Frontal cortex (tissue), 4 donors: ENCODE data around the gene CCDC82. TPM values are rescaled to one million over a fixed set of nuclear protein-coding genes. Genes with fewer than 3 reads are reported as not detected.

Source experiments
- DNase-seq, 2 donors: peaks; one replicate each; pipeline ENCODE4 v3.0.0; 2012; ENCODE audit warnings: low spot score in 2 of 2
- FAIRE-seq: peaks from 2 replicates; lab custom pipeline; 2012; peaks lifted over from hg19 to GRCh38; lab: Jason Lieb, UNC
- total RNA-seq: library from RNA; depleted of rRNA; stranded (reverse); fragments of >200 nt; gene quantifications from one replicate; pipeline ENCODE4 v1.2.3, GENCODE V29; 2014
- donor health status: control.
- donor health status: control.
- donor health status: control.

CCDC82 gene
- total RNA-seq, 1 donor from 2014 or later = 50.5 TPM

GRCh38 chr11:96366024-96366423 lies 23.7 kb downstream of the CCDC82 start:
- FAIRE-seq (no peak), DNase-seq (no peak)

GRCh38 chr11:96365493-96365892 lies 24.2 kb downstream of the CCDC82 start:
- FAIRE-seq = no peak
- no peak for DNase-seq

GRCh38 chr11:96361778-96362177 lies 27.9 kb downstream of the CCDC82 start:
- DNase-seq (no peak), FAIRE-seq (no peak)

GRCh38 chr11:96358321-96358720 lies 31.4 kb downstream of the CCDC82 start:
- DNase-seq (no peak), FAIRE-seq (no peak)

GRCh38 chr11:96357794-96358193 lies 31.9 kb downstream of the CCDC82 start:
- FAIRE-seq (no peak), DNase-seq (no peak)

GRCh38 chr11:96356848-96357247 lies 32.9 kb downstream of the CCDC82 start:
- no peak for FAIRE-seq

GRCh38 chr11:96342961-96343711 lies 46.6 kb downstream of the CCDC82 start, which contains the start of gene MAML2:
Gene MAML2 (minus strand): TSS chr11:96343195. CDS start chr11:96341895, 1,300 bp downstream.
- no peak for FAIRE-seq

More at GRCh38 chr11:96356848-96357247, 32.9 kb downstream of the CCDC82 start:
- DNase-seq = no peak

GRCh38 chr11:96342014-96342960 lies 47.4 kb downstream of the CCDC82 start:
- DNase-seq (no peak), FAIRE-seq (no peak)

More at GRCh38 chr11:96342961-96343711, 46.6 kb downstream of the CCDC82 start, which contains the start of gene MAML2:
- DNase-seq = peak; percentile 75 to 91

GRCh38 chr11:96341211-96342013 lies 48.3 kb downstream of the CCDC82 start:
- FAIRE-seq (no peak), DNase-seq (no peak)

GRCh38 chr11:96340555-96340885 lies 49.2 kb downstream of the CCDC82 start:
- FAIRE-seq = no peak
- DNase-seq = no peak

- DNase-seq = peak in 1 of 2 donors; percentile 54
Observed at GRCh38 chr11:96339706-96340554, 49.8 kb downstream of the CCDC82 start.

GRCh38 chr11:96338910-96339705 lies 50.6 kb downstream of the CCDC82 start:
- no peak for DNase-seq
- no peak for FAIRE-seq

More at GRCh38 chr11:96339706-96340554, 49.8 kb downstream of the CCDC82 start:
- no peak for FAIRE-seq

- FAIRE-seq (no peak), DNase-seq (no peak)
Observed at GRCh38 chr11:96337541-96338431, 51.9 kb downstream of the CCDC82 start.

GRCh38 chr11:96335388-96335787 lies 54.3 kb downstream of the CCDC82 start:
- DNase-seq = no peak
- FAIRE-seq = no peak

- FAIRE-seq = no peak
- no peak for DNase-seq
Observed at GRCh38 chr11:96334219-96334618, 55.5 kb downstream of the CCDC82 start.

- DNase-seq = no peak
Observed at GRCh38 chr11:96333191-96333719, 56.5 kb downstream of the CCDC82 start.

More at GRCh38 chr11:96333191-96333719, 56.5 kb downstream of the CCDC82 start:
- no peak for FAIRE-seq
